Measurements from ENCODE around the gene HMCN1. TPM values are rescaled to one million over a fixed set of nuclear protein-coding genes. Genes with fewer than 3 reads are reported as not detected.

The HMCN1 gene
- total and polyA plus RNA-seq, 2 donors (not counting 1 experiment from before 2014, with no cell fraction given): 6.8 to 21.0 TPM

GRCh38 chr1:186202776-186203175 lies 468.6 kb downstream of the HMCN1 start:
- H4K20me1 ChIP-seq (ENCODE audit: control insufficient read depth, extremely low read depth, insufficient read depth, low read length): no peaks in the 10 kb centered on the region
- H3K4me2 ChIP-seq (ENCODE audit: extremely low read depth, insufficient read depth, low read length): no peak overlapping the region
- no peaks in the 10 kb centered on the region for H3K27me3 ChIP-seq (ENCODE audit: control insufficient read depth, insufficient read depth, low read length)
- H3K4me1 ChIP-seq (ENCODE audit: control insufficient read depth, extremely low read depth, insufficient read depth, low read length): peaks cover 7% of the 10 kb centered on the region
- H3K9me3 ChIP-seq (ENCODE audit: control insufficient read depth, insufficient read depth, low read depth, low read length): no peaks in the 10 kb centered on the region
- H3K79me2 ChIP-seq (ENCODE audit: control insufficient read depth, insufficient read depth, low read length): no peaks in the 10 kb centered on the region
- H2AFZ ChIP-seq (ENCODE audit: low read length): peak overlapping the region; percentile 28
- no peak overlapping the region for H3K4me3 ChIP-seq (replicated peaks in 1 of 4; ENCODE audit: control extremely low read depth in 1 of 4, insufficient read depth in 1 of 4, low read depth in 3 of 4, low read length in 4 of 4)
- H3K27ac ChIP-seq (ENCODE audit: insufficient read depth, low read length): no peak overlapping the region
- DNase-seq (ENCODE audit: low read depth in 2 of 2): peak in 1 of 2 donors; percentile 51
- no peak for TF ChIP-seq CTCF (conservative IDR thresholded peaks at IDR 0.05 in 1 of 2, IDR thresholded peaks at IDR 0.05 in 1 of 2; ENCODE audit: low read depth in 1 of 2, low read length in 2 of 2)
- no peak for TF ChIP-seq EZH2 (IDR thresholded peaks at IDR 0.05; ENCODE audit: low read length, missing control alignments)
- no peaks in the 10 kb centered on the region for H3K36me3 ChIP-seq (ENCODE audit: control insufficient read depth, insufficient read depth, low read length)
- no peak overlapping the region for H3K9ac ChIP-seq (ENCODE audit: insufficient read depth, low read length)

- DNase-seq (ENCODE audit: low read depth in 2 of 2): peak in 1 of 2 donors; percentile 41
- TF ChIP-seq EZH2 (IDR thresholded peaks at IDR 0.05; ENCODE audit: low read length, missing control alignments) (no peak), CTCF (conservative IDR thresholded peaks at IDR 0.05 in 1 of 2, IDR thresholded peaks at IDR 0.05 in 1 of 2; ENCODE audit: low read depth in 1 of 2, low read length in 2 of 2) (no peak)
- Histone ChIP-seq H3K4me2 (ENCODE audit: extremely low read depth, insufficient read depth, low read length) (no peak overlapping the region), H4K20me1 (ENCODE audit: control insufficient read depth, extremely low read depth, insufficient read depth, low read length) (no peaks in the 10 kb centered on the region), H3K4me1 (ENCODE audit: control insufficient read depth, extremely low read depth, insufficient read depth, low read length) (peaks cover 11% of the 10 kb centered on the region), H2AFZ (ENCODE audit: low read length) (no peak overlapping the region), H3K9me3 (ENCODE audit: control insufficient read depth, insufficient read depth, low read depth, low read length) (no peaks in the 10 kb centered on the region), H3K4me3 (replicated peaks in 1 of 4; ENCODE audit: control extremely low read depth in 1 of 4, insufficient read depth in 1 of 4, low read depth in 3 of 4, low read length in 4 of 4) (no peak overlapping the region), H3K27ac (ENCODE audit: insufficient read depth, low read length) (no peak overlapping the region), H3K79me2 (ENCODE audit: control insufficient read depth, insufficient read depth, low read length) (no peaks in the 10 kb centered on the region), H3K27me3 (ENCODE audit: control insufficient read depth, insufficient read depth, low read length) (no peaks in the 10 kb centered on the region), H3K9ac (ENCODE audit: insufficient read depth, low read length) (no peak overlapping the region), H3K36me3 (ENCODE audit: control insufficient read depth, insufficient read depth, low read length) (no peaks in the 10 kb centered on the region)
These were observed 471.9 kb downstream of the HMCN1 start for GRCh38 chr1:186206048-186206570.

- Histone ChIP-seq H2AFZ (ENCODE audit: low read length) (no peak overlapping the region), H4K20me1 (ENCODE audit: control insufficient read depth, extremely low read depth, insufficient read depth, low read length) (no peaks in the 10 kb centered on the region), H3K4me3 (replicated peaks in 1 of 4; ENCODE audit: control extremely low read depth in 1 of 4, insufficient read depth in 1 of 4, low read depth in 3 of 4, low read length in 4 of 4) (no peak overlapping the region), H3K9ac (ENCODE audit: insufficient read depth, low read length) (no peak overlapping the region), H3K27me3 (ENCODE audit: control insufficient read depth, insufficient read depth, low read length) (no peaks in the 10 kb centered on the region), H3K79me2 (ENCODE audit: control insufficient read depth, insufficient read depth, low read length) (no peaks in the 10 kb centered on the region), H3K4me2 (ENCODE audit: extremely low read depth, insufficient read depth, low read length) (no peak overlapping the region), H3K4me1 (ENCODE audit: control insufficient read depth, extremely low read depth, insufficient read depth, low read length) (peaks cover 6% of the 10 kb centered on the region), H3K27ac (ENCODE audit: insufficient read depth, low read length) (no peak overlapping the region), H3K36me3 (ENCODE audit: control insufficient read depth, insufficient read depth, low read length) (no peaks in the 10 kb centered on the region), H3K9me3 (ENCODE audit: control insufficient read depth, insufficient read depth, low read depth, low read length) (no peaks in the 10 kb centered on the region)
- peak; percentile 9 to 51 for DNase-seq (ENCODE audit: low read depth in 2 of 2)
- TF ChIP-seq EZH2 (IDR thresholded peaks at IDR 0.05; ENCODE audit: low read length, missing control alignments) (no peak), CTCF (conservative IDR thresholded peaks at IDR 0.05 in 1 of 2, IDR thresholded peaks at IDR 0.05 in 1 of 2; ENCODE audit: low read depth in 1 of 2, low read length in 2 of 2) (no peak)
These were observed 473.3 kb downstream of the HMCN1 start for GRCh38 chr1:186207391-186208085.
